Measurements from ENCODE around the gene PTPMT1.
"Not testable (repeated sequence)": the region's sequence is repeated elsewhere in the genome, so short reads cannot be mapped to it uniquely, and the experiment has no call there.

PTPMT1 gene

GRCh38 chr11:47550288-47551047 is 14.9 kb upstream of the PTPMT1 start:
- no peak for DNase-seq (ENCODE audit: low read depth)

GRCh38 chr11:47551086-47551485 is 14.3 kb upstream of the PTPMT1 start:
- no peak for DNase-seq (ENCODE audit: low read depth)

- DNase-seq (ENCODE audit: low read depth): no peak
Measured at GRCh38 chr11:47552056-47552565, 13.3 kb upstream of the PTPMT1 start.

GRCh38 chr11:47552566-47553405 is 12.6 kb upstream of the PTPMT1 start, which contains the start of gene CELF1:
Gene CELF1 (minus strand): TSS chr11:47553132. CDS start chr11:47499523, 53,609 bp downstream.
- peak; percentile 90 for DNase-seq (ENCODE audit: low read depth)

GRCh38 chr11:47553406-47553743 is 12.0 kb upstream of the PTPMT1 start:
- no peak for DNase-seq (ENCODE audit: low read depth)

- DNase-seq (ENCODE audit: low read depth): not testable (repeated sequence)
Measured at GRCh38 chr11:47557004-47557403, 8.4 kb upstream of the PTPMT1 start.

- no peak for DNase-seq (ENCODE audit: low read depth)
Measured at GRCh38 chr11:47558695-47559094, 6.7 kb upstream of the PTPMT1 start.

- no peak for DNase-seq (ENCODE audit: low read depth)
Measured at GRCh38 chr11:47560426-47560825, 5.0 kb upstream of the PTPMT1 start.

- DNase-seq (ENCODE audit: low read depth): not testable (repeated sequence)
Measured at GRCh38 chr11:47562393-47562792, 3.0 kb upstream of the PTPMT1 start.

GRCh38 chr11:47564366-47564765 is 1.0 kb upstream of the PTPMT1 start:
- DNase-seq (ENCODE audit: low read depth): not testable (repeated sequence)

GRCh38 chr11:47564933-47565339 is 463 bp upstream of the PTPMT1 start:
- DNase-seq (ENCODE audit: low read depth): no peak

GRCh38 chr11:47566149-47566698 is 825 bp downstream of the PTPMT1 start:
- no peak for DNase-seq (ENCODE audit: low read depth)

GRCh38 chr11:47569646-47570045 is 4.2 kb downstream of the PTPMT1 start:
- DNase-seq (ENCODE audit: low read depth): no peak

- no peak for DNase-seq (ENCODE audit: low read depth)
Measured at GRCh38 chr11:47570651-47571356, 5.4 kb downstream of the PTPMT1 start.

GRCh38 chr11:47571357-47571729 is 5.9 kb downstream of the PTPMT1 start:
- DNase-seq (ENCODE audit: low read depth): no peak

GRCh38 chr11:47571895-47572294 is 6.5 kb downstream of the PTPMT1 start:
- no peak for DNase-seq (ENCODE audit: low read depth)

- no peak for DNase-seq (ENCODE audit: low read depth)
Measured at GRCh38 chr11:47572715-47573255, 7.4 kb downstream of the PTPMT1 start.

- no peak for DNase-seq (ENCODE audit: low read depth)
Measured at GRCh38 chr11:47573321-47573720, 7.9 kb downstream of the PTPMT1 start.

GRCh38 chr11:47577460-47578041 is 12.2 kb downstream of the PTPMT1 start:
- no peak for DNase-seq (ENCODE audit: low read depth)

GRCh38 chr11:47578524-47579494 is 13.4 kb downstream of the PTPMT1 start, which contains the start of the genes KBTBD4 and NDUFS3:
Gene KBTBD4 (minus strand): TSS chr11:47578970. CDS start chr11:47578951, 19 bp downstream.
Gene NDUFS3 (plus strand): TSS chr11:47579074. CDS start chr11:47579092, 18 bp downstream.
- DNase-seq (ENCODE audit: low read depth): peak; percentile 81

Measured in activated T-helper 9 cell treated with anti-CD3 and anti-CD28 coated beads, Interleukin-2, amount 50 U/mL, for 16 hours (primary cell).